HG03060 (cell line): ENCODE data around the gene NCAPD3.
A peak's percentile ranks its signal among the peaks of the same experiment; 100 is the strongest.
"Not testable (repeated sequence)": the region's sequence is repeated elsewhere in the genome, so short reads cannot be mapped to it uniquely, and the experiment has no call there.

Source experiments
- ATAC-seq: cut with Tn5 transposase; IDR thresholded peaks from one replicate; pipeline ENCODE4 v1.9.1; 2021; ENCODE audit warnings: low read depth, moderate number of reproducible peaks; ENCODE audit not compliant: unreplicated experiment

The NCAPD3 gene, protein sequence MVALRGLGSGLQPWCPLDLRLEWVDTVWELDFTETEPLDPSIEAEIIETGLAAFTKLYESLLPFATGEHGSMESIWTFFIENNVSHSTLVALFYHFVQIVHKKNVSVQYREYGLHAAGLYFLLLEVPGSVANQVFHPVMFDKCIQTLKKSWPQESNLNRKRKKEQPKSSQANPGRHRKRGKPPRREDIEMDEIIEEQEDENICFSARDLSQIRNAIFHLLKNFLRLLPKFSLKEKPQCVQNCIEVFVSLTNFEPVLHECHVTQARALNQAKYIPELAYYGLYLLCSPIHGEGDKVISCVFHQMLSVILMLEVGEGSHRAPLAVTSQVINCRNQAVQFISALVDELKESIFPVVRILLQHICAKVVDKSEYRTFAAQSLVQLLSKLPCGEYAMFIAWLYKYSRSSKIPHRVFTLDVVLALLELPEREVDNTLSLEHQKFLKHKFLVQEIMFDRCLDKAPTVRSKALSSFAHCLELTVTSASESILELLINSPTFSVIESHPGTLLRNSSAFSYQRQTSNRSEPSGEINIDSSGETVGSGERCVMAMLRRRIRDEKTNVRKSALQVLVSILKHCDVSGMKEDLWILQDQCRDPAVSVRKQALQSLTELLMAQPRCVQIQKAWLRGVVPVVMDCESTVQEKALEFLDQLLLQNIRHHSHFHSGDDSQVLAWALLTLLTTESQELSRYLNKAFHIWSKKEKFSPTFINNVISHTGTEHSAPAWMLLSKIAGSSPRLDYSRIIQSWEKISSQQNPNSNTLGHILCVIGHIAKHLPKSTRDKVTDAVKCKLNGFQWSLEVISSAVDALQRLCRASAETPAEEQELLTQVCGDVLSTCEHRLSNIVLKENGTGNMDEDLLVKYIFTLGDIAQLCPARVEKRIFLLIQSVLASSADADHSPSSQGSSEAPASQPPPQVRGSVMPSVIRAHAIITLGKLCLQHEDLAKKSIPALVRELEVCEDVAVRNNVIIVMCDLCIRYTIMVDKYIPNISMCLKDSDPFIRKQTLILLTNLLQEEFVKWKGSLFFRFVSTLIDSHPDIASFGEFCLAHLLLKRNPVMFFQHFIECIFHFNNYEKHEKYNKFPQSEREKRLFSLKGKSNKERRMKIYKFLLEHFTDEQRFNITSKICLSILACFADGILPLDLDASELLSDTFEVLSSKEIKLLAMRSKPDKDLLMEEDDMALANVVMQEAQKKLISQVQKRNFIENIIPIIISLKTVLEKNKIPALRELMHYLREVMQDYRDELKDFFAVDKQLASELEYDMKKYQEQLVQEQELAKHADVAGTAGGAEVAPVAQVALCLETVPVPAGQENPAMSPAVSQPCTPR (N-terminal part only)

DNA sequence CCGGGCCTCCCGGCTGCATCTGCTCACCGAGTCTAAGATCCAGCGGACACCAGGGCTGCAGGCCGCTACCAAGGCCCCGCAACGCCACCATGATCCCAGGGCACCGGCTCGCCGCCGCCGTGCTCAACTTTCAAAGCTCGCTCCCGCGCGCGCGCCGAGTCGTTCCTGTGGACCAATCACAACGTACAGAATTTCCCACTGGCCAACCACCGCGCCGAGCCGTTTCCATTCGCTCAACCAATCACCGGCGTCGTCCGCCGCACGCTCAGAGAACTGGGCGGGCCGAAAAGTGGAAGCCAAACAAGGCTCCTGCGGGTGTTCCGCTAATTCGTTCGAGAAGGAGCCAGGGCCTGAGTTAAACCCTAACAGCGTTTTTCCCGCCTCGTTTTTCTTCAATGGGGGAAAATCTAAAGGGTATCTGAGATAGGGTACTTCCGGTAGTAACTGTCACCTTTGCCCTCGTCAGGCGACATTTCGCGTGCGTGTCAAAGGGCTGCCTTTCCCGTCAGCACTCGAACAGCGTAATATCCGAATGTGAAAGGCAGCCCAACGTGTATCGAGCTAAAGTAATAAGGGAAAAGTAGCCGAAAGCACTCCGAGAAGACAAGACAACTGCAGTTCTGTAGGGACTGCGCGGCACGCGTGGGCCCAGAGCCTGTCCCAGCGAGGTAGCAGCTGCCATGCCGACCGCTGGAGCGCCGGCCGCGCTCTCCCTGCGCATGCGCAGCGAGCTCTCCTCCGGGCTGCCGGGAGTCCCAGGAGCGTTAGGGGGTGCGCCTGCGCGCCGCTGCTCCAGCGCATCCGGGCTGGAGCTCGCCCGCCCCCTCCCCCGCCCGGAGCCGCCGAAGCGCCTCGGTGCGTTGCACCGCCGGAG is at the start of gene NCAPD3, which contains the start of gene VPS26B:
NCAPD3 (minus strand) TSS at position 132 of the 874 bp plus-strand sequence; CDS start at position 91, 41 bp downstream.
VPS26B (plus strand) TSS at position 836 of the 874 bp plus-strand sequence. CDS start 452 bp downstream, outside the sequence.
- ATAC-seq, result peak; percentile 43

DNA sequence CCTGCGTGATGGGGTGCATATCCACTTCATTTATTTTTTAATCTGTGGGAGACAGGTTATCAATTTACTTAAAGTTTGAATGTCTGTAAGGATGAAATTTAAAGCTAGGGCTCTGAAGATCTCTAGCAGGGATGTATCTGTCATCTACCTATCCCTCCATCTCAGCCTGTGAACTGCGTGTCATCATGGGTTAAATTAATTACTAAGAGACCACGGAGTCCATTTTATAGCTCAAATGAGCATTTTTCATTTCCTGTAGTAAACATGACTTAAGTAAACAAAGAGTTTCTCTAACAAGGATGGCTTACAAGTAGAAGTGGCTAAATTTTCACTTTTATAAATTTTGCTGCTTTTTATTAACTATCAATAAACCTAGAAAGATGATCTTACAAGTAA is 49.5 kb upstream of the NCAPD3 start:
- no peak for ATAC-seq

DNA sequence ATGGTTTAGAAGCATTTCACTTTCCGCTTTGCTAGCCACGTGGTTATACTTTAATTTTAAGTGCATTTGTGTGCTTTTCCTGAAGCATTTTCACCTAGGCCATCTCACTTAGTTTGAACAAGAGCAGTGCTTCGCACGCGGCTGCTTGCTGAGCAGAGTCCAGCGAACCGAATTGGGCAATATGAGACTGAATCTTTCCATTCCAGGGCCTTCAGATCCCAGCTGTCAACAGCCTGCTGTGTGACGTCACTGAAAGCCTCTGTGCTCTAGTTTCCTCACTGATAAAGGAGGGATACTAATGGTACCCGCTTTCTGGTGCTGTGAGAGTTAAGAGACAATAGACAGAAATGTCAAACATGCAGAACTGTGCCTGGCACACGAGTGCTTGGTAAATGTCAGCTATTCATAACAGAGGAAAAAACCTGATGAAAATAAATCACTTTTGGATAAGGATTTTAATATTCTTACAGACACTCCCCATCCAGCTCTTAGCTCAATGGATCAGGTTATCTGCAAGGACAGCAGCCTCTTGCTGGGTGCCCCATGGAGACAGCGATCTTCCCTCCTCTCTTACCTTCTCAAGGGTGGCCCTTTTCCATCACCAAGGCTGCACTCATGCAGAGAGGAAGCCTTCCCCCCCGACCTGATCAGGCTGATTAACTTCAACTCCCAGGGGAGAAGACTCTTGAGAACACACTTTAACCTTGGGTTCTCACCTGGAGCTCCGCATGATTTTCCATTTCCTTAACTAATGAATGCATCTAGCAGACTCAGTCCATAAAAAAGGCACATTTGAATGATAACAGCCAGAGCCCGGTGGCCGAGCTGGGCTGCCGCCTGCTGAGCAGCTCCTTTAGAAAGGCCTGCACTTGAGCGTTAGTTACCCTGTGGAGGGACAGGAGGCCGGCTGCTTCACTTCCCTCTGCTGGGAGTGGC is 48.9 kb upstream of the NCAPD3 start:
- ATAC-seq, result no peak

DNA sequence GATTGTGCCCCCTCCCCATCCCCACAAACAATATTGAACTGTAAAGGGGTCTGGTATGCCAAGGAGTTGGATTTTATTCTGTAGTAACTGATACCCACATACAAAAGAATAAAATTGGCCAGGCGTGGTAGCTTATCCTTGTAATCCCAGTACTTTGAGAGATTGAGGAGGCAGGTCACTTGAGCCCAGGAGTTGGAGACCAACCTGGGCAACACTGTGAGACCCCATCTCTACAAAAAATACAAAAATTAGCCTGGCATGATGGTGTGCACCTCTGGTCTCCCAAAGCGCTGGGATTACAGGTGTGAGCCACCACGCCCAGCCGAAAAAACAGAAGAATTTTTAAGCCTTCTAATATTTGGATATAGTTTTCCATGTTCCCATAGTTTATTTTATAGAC is 48.2 kb upstream of the NCAPD3 start:
- ATAC-seq, result no peak

DNA sequence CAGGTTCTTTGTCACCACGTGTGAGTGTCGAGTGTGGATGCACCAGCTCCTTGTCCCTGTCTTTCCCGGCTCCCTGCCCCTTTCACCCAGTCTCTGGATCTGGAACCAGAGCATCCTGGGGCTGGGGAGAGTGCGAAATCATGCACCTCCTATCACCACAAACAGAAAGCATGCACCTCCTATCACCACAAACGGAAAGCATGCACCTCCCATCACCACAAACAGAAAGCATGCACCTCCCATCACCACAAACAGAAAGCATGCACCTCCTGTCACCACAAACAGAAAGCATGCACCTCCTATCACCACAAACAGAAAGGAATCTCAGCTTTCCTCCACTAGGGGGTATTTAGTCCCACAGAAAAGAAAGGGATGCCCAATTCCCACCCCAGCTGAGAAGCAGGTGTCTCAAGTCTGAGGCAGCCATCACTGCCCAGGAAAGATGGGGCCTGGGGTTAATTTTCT is 46.5 kb upstream of the NCAPD3 start:
- ATAC-seq, result no peak

DNA sequence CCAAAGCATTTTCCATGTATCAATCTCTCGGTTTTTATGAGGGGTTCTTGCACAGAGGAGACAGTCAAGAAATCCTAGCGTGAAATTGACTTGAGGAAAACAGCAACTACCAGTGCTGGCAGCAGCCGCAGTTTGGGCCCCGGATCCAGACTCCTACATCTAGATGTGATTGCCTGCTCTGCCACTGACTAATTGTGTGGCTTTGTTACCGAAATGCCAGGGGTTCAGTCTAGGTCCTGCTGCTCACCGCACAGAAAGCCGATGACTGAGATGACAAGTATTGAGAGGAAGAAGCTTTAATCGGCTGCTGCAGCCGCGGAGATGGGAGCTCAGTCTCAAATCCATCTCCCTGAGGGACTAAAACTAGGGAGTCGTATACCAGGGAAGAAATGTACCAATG is 44.2 kb upstream of the NCAPD3 start:
- ATAC-seq, result no peak

DNA sequence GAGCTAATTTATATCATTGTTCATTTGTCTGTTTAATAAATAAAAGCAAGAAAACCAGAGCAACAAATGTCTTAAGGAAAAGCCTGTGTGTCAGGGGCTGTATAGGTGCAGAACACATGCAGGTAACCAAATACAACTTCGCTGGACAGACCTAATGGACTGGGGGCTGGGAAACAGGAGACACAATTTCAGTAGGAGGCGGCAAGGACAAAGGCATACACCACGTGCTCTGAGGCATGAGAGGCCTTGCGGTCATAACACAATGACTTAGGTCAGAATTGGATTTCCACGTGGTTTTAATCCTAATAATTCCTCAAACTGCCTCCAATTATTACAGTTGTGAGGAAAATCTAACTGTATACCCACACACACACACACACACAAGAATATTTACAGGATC is 43.7 kb upstream of the NCAPD3 start:
- no peak for ATAC-seq

DNA sequence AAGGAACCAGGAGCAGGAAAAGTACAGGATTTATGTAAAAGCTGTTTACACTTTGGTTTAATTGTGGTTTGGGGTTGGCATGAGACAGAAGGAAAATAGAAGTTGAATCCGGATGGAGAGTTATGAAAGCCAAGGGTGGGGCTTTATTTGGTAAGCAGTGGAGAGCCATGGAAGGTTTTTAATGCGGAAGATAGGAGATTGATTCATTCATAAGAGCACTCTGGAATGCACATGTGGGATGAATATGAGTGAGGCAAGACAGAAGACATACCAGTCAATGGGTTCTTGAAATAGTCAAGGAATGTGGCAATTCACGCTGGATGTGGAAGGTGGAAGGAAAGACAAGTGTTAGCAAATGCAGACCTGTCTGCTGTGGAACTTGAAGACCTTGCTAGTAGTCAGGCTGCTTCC is 43.1 kb upstream of the NCAPD3 start:
- no peak for ATAC-seq

DNA sequence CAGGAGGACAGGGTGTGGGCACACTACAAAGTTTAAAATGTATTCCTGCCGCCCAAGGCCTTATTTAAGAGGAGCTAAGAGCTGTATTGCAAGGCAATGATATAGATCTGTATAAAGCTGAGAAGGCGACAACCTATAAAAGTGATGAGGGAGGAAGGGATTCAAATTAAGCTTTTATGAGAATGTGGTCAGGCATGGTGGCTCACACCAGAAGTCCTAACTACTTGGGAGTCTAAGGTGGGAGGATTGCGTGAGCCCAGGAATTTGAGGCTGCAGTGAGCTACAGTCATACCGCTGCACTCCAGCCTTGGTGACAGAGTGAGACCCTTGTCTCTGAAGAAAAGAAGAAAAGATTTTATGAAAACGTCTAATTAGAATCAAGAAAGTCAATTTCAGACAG is 42.7 kb upstream of the NCAPD3 start:
- ATAC-seq, result no peak

DNA sequence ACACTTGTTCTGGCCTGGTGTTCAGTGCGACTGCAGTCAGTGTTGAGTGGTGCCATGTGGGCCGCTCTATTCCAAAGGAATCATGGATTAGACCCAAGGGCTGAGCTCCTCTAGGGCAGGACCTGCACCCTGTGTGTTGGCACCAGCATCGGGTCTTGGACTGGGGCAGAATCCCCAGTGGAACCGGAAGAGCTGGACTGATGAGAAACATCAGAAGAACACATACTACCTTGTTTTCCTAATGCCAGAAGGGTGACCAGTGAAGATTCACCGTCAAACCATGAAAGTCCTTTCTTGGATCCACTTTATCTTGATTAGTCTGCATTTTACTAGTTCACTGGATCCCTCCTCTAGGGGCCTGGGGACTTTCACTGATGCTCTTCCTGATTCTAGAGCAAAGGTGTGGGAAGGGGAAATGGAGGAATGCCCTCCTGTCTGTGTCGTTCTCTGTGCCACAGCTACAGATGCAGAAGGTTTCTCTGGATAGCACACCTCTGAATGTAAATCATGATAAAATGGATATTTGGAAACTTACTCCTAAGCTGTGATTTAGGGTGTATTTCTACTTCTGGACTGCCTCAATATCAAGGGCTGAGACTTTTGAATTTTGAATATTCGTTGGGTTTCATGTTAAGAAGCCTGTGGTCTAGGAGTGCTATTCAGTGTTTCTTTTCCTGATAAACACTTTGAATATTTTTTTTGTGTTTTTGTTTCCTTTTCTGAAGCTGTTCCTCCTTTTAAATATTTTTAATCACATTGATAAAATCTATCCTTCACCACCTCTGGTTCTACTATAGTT is 41.4 kb upstream of the NCAPD3 start:
- ATAC-seq, result no peak

DNA sequence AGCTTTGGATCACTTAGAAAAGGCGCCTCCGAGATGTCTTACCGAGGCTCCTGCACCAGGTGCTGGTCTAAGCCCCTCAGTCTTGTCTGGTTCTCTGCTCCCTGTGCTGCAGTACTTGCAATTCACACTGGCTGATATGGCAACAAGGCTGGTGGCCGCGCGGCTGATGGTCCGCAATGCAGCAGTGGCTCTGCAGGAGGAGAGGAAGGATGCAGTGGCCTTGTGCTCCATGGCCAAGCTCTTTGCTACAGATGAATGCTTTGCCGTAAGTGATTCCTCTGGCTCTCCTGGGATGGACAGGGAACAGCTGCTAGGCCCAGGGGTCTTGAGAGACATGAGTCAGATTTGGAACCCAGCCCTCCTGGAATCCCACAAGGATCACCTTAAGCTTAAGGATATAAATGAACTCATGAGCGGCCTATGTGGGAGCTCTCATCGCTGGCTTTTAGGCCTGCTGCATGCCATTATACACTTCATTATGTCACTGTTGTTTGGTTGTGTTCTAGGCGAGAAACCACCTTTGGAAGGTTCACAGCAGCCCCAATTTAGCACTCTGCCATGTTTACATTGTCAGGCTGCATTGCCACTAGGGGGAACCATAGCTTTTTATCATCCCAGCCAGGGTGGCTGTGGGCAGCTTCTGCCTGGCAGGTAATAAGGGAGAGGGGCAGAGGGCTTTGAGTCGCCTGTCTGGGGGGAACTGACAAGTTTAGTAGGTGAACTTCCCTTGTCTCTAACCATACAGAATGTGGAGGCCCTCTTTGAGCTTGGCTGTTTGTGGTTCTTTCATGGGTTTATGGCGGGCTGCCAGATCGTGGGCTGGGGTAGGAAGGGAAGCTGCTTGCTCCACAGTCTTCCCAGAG is 38.1 kb upstream of the NCAPD3 start:
- ATAC-seq, result no peak

DNA sequence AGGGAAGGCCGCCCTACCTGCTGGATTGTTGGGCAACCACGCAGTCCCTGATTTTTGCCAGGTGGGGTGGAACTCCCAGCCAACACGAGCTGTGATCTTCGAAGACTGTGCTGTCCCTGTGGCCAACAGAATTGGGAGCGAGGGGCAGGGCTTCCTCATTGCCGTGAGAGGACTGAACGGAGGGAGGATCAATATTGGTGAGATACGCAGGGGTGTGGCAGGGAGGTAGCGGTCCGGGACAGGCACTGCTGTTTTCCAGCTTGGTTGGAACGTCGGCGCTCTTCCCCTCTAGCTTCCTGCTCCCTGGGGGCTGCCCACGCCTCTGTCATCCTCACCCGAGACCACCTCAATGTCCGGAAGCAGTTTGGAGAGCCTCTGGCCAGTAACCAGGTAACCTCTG is 37.2 kb upstream of the NCAPD3 start:
- no peak for ATAC-seq

DNA sequence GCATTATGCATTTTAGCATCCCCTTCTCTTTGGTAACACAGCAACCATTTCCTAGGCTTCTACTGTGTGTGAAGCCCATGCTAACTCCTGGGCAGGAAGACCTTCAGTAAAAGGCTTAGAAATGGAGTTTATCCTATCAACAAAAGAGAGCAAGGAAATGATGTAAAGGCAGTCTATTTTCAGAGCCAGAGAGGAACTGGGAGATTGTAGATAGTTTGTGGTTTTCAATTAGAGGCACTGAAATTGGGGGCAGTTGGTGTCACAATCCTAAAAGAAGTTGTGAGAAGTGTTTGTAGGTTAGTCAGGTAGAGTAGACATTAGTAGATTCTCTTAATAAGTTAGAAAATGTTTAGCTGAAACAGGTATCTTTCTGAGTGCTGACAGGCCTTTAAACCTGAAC is 36.7 kb upstream of the NCAPD3 start:
- no peak for ATAC-seq

DNA sequence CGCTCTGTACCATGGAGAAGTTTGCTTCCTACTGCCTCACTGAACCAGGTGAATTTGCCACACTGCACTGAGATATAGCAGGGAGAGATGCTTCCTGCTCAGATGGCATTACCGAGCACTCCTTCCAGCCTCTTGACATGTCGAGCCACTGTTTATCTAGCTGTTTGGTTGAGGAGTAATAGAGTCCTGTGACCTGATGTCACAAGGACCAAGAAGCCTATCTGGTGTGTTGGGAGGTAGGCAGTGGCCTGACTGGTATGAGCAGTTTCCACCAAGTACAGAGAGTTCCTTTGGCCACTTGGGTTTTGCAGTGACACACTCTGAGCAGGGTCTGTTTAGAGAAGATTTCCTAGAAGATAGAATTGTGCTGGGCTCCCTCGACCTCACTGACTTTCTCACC is 34.8 kb upstream of the NCAPD3 start:
- no peak for ATAC-seq

DNA sequence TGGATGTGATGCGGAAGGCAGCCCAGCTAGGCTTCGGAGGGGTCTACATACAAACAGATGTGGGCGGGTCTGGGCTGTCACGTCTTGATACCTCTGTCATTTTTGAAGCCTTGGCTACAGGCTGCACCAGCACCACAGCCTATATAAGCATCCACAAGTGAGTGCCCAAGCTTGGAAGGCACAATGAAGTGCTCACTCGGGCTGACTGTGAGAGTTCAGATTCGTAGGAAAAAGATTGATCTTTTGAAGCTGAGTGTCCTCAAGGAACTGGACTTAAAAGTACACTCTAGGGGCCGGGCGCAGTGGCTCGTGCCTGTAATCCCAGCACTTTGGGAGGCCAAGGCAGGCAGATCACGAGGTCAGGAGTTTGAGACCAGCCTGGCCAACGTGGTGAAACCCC is 33.3 kb upstream of the NCAPD3 start:
- ATAC-seq, result no peak

DNA sequence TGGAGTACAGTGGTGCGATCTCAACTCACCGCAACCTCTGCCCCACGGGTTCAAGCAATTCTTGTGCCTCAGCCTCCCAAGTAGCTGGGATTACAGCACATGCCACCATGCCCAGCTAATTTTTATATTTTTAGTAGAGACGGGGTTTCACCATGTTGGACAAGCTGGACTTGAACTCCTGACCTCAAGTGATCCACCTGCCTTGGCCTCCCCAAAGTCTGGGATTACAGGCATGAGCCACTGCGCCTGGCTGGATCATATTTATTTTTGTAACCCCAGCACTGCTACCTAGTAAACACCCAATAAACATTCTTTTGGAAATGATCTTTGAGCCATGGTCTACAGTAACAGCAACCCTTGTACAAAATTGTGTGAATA is 31.4 kb upstream of the NCAPD3 start:
- not testable (repeated sequence) for ATAC-seq
